ENCODE data around the gene FA2H.
"Not testable (repeated sequence)": the region's sequence is repeated elsewhere in the genome, so short reads cannot be mapped to it uniquely, and the experiment has no call there.

The FA2H gene

GRCh38 chr16:74743045-74743667 is 31.5 kb downstream of the FA2H start:
- DNase-seq, result no peak

GRCh38 chr16:74742051-74742481 is 32.6 kb downstream of the FA2H start:
- DNase-seq, result no peak

- DNase-seq, result no peak
Measured at GRCh38 chr16:74740795-74741304, 33.8 kb downstream of the FA2H start.

GRCh38 chr16:74739275-74739674 is 35.3 kb downstream of the FA2H start:
- DNase-seq, result no peak

- DNase-seq, result no peak
Measured at GRCh38 chr16:74738816-74739215, 35.8 kb downstream of the FA2H start.

- DNase-seq, result no peak
Measured at GRCh38 chr16:74738113-74738541, 36.5 kb downstream of the FA2H start.

- no peak for DNase-seq
Measured at GRCh38 chr16:74737521-74737920, 37.1 kb downstream of the FA2H start.

- no peak for DNase-seq
Measured at GRCh38 chr16:74736531-74737157, 38.0 kb downstream of the FA2H start.

GRCh38 chr16:74735554-74735953 is 39.1 kb downstream of the FA2H start:
- DNase-seq, result no peak

- DNase-seq, result no peak
Measured at GRCh38 chr16:74735162-74735452, 39.5 kb downstream of the FA2H start.

GRCh38 chr16:74734361-74735161 is 40.1 kb downstream of the FA2H start:
- DNase-seq, result no peak

GRCh38 chr16:74732707-74733350 is 41.8 kb downstream of the FA2H start:
- DNase-seq, result no peak

GRCh38 chr16:74731853-74732477 is 42.7 kb downstream of the FA2H start:
- DNase-seq, result no peak

- no peak for DNase-seq
Measured at GRCh38 chr16:74729783-74730683, 44.6 kb downstream of the FA2H start.

GRCh38 chr16:74727903-74728302 is 46.7 kb downstream of the FA2H start:
- no peak for DNase-seq

- no peak for DNase-seq
Measured at GRCh38 chr16:74726716-74727115, 47.9 kb downstream of the FA2H start.

GRCh38 chr16:74725651-74726455 is 48.8 kb downstream of the FA2H start:
- DNase-seq, result no peak

- no peak for DNase-seq
Measured at GRCh38 chr16:74724820-74725549, 49.6 kb downstream of the FA2H start.

- no peak for DNase-seq
Measured at GRCh38 chr16:74723256-74723655, 51.4 kb downstream of the FA2H start.

- not testable (repeated sequence) for DNase-seq
Measured at GRCh38 chr16:74722156-74722555, 52.5 kb downstream of the FA2H start.

Measured in NCI-H1930 (cell line).